ENCODE measurements around the gene GLT8D2. TPM values are rescaled to one million over a fixed set of nuclear protein-coding genes. Genes with fewer than 3 reads are reported as not detected.
"Not testable (repeated sequence)": the region's sequence is repeated elsewhere in the genome, so short reads cannot be mapped to it uniquely, and the experiment has no call there.

GLT8D2 gene
- polyA plus RNA-seq, 3 donors: not detected

GRCh38 chr12:104036143-104036542, 13.8 kb downstream of the GLT8D2 start:
- H3K27me3 Mint-ChIP-seq (ENCODE audit: low read depth in 3 of 3); H3K79me2 ChIP-seq (ENCODE audit: insufficient read depth, low read length); H3K27me3 ChIP-seq (ENCODE audit: control insufficient read depth in 2 of 2, insufficient read depth in 2 of 2, low read length in 2 of 2); H2AFZ ChIP-seq (ENCODE audit: insufficient read depth, low read depth, low read length, poor library complexity, severe bottlenecking); H3K9ac ChIP-seq (ENCODE audit: insufficient read depth, low read length, poor library complexity, severe bottlenecking); DNase-seq; H3K27ac Mint-ChIP-seq; H3K36me3 ChIP-seq (replicated peaks in 1 of 2; ENCODE audit: control insufficient read depth in 1 of 2, insufficient read depth in 2 of 2, low read length in 2 of 2); H3K4me3 ChIP-seq (replicated peaks in 1 of 3; ENCODE audit: low read depth in 2 of 3, low read length in 3 of 3); H3K4me2 ChIP-seq (replicated peaks; ENCODE audit: extremely low read depth, low read length, poor library complexity, severe bottlenecking); intact Hi-C loops (cut with micrococcal nuclease); H3K4me1 ChIP-seq (ENCODE audit: control insufficient read depth in 1 of 2, insufficient read depth in 2 of 2, low read length in 2 of 2); H3K4me1 Mint-ChIP-seq; H3K27ac ChIP-seq (ENCODE audit: low read depth in 1 of 2, low read length in 2 of 2); H3K36me3 Mint-ChIP-seq; H3K9me3 ChIP-seq (replicated peaks in 1 of 2; ENCODE audit: control insufficient read depth in 1 of 2, insufficient read depth in 1 of 2, low read length in 2 of 2); H4K20me1 ChIP-seq (ENCODE audit: insufficient read depth, low read length); H3K4me3 Mint-ChIP-seq: not testable (repeated sequence)
- peaks cover 0 to 11% (median 3%) of the 10 kb centered on the region in 7 donors for H3K9me3 Mint-ChIP-seq
- WGBS (ENCODE audit: insufficient coverage): no CpG with 5 or more reads among the region's 2 CpGs

GRCh38 chr12:104030596-104030995, 19.4 kb downstream of the GLT8D2 start:
- H4K20me1 ChIP-seq (ENCODE audit: insufficient read depth, low read length); DNase-seq; H3K9me3 Mint-ChIP-seq; intact Hi-C loops (cut with micrococcal nuclease); H3K4me1 Mint-ChIP-seq; H3K4me2 ChIP-seq (replicated peaks; ENCODE audit: extremely low read depth, low read length, poor library complexity, severe bottlenecking); H3K27me3 Mint-ChIP-seq (ENCODE audit: low read depth in 3 of 3); H3K36me3 Mint-ChIP-seq; H3K4me3 Mint-ChIP-seq; H3K36me3 ChIP-seq (replicated peaks in 1 of 2; ENCODE audit: control insufficient read depth in 1 of 2, insufficient read depth in 2 of 2, low read length in 2 of 2); H3K27ac Mint-ChIP-seq; H3K27me3 ChIP-seq (ENCODE audit: control insufficient read depth in 2 of 2, insufficient read depth in 2 of 2, low read length in 2 of 2); H3K9ac ChIP-seq (ENCODE audit: insufficient read depth, low read length, poor library complexity, severe bottlenecking); H3K4me1 ChIP-seq (ENCODE audit: control insufficient read depth in 1 of 2, insufficient read depth in 2 of 2, low read length in 2 of 2); H2AFZ ChIP-seq (ENCODE audit: insufficient read depth, low read depth, low read length, poor library complexity, severe bottlenecking); H3K79me2 ChIP-seq (ENCODE audit: insufficient read depth, low read length); H3K27ac ChIP-seq (ENCODE audit: low read depth in 1 of 2, low read length in 2 of 2); H3K4me3 ChIP-seq (replicated peaks in 1 of 3; ENCODE audit: low read depth in 2 of 3, low read length in 3 of 3); H3K9me3 ChIP-seq (replicated peaks in 1 of 2; ENCODE audit: control insufficient read depth in 1 of 2, insufficient read depth in 1 of 2, low read length in 2 of 2): not testable (repeated sequence)
- no CpG with 5 or more reads among the region's 27 CpGs for WGBS (ENCODE audit: insufficient coverage)

- no peak for DNase-seq
- no peaks in the 10 kb centered on the region for H3K4me1 ChIP-seq (ENCODE audit: control insufficient read depth in 1 of 2, insufficient read depth in 2 of 2, low read length in 2 of 2)
- Mint-ChIP-seq H3K4me1 (no peaks in the 10 kb centered on the region), H3K27ac (no peak overlapping the region), H3K27me3 (ENCODE audit: low read depth in 3 of 3) (peaks cover 1 to 5% (median 1%) of the 10 kb centered on the region in 3 donors), H3K36me3 (no peaks in the 10 kb centered on the region), H3K4me3 (no peak overlapping the region), H3K9me3 (peaks cover 2 to 8% (median 5%) of the 10 kb centered on the region in 7 donors)
- H3K4me3 ChIP-seq (replicated peaks in 1 of 3; ENCODE audit: low read depth in 2 of 3, low read length in 3 of 3): no peak overlapping the region
- no peak overlapping the region for H3K4me2 ChIP-seq (replicated peaks; ENCODE audit: extremely low read depth, low read length, poor library complexity, severe bottlenecking)
- H3K9ac ChIP-seq (ENCODE audit: insufficient read depth, low read length, poor library complexity, severe bottlenecking): no peak overlapping the region
- peaks cover 0 to 8% of the 10 kb centered on the region in 2 donors for H3K9me3 ChIP-seq (replicated peaks in 1 of 2; ENCODE audit: control insufficient read depth in 1 of 2, insufficient read depth in 1 of 2, low read length in 2 of 2)
- intact Hi-C loops (cut with micrococcal nuclease): no loop called here
- no peaks in the 10 kb centered on the region for H3K36me3 ChIP-seq (replicated peaks in 1 of 2; ENCODE audit: control insufficient read depth in 1 of 2, insufficient read depth in 2 of 2, low read length in 2 of 2)
- H3K27ac ChIP-seq (ENCODE audit: low read depth in 1 of 2, low read length in 2 of 2): no peak overlapping the region
- H4K20me1 ChIP-seq (ENCODE audit: insufficient read depth, low read length): no peaks in the 10 kb centered on the region
- TF ChIP-seq, protein P1, sequence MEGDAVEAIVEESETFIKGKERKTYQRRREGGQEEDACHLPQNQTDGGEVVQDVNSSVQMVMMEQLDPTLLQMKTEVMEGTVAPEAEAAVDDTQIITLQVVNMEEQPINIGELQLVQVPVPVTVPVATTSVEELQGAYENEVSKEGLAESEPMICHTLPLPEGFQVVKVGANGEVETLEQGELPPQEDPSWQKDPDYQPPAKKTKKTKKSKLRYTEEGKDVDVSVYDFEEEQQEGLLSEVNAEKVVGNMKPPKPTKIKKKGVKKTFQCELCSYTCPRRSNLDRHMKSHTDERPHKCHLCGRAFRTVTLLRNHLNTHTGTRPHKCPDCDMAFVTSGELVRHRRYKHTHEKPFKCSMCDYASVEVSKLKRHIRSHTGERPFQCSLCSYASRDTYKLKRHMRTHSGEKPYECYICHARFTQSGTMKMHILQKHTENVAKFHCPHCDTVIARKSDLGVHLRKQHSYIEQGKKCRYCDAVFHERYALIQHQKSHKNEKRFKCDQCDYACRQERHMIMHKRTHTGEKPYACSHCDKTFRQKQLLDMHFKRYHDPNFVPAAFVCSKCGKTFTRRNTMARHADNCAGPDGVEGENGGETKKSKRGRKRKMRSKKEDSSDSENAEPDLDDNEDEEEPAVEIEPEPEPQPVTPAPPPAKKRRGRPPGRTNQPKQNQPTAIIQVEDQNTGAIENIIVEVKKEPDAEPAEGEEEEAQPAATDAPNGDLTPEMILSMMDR (IDR thresholded peaks at IDR 0.05): no peak
- H2AFZ ChIP-seq (ENCODE audit: insufficient read depth, low read depth, low read length, poor library complexity, severe bottlenecking): no peak overlapping the region
- WGBS (ENCODE audit: insufficient coverage): no CpG with 5 or more reads among the region's 5 CpGs
- no peaks in the 10 kb centered on the region for H3K79me2 ChIP-seq (ENCODE audit: insufficient read depth, low read length)
- no peaks in the 10 kb centered on the region for H3K27me3 ChIP-seq (ENCODE audit: control insufficient read depth in 2 of 2, insufficient read depth in 2 of 2, low read length in 2 of 2)
These were observed 23.0 kb downstream of the GLT8D2 start for GRCh38 chr12:104026841-104027599.

Measured in CD14-positive monocyte (primary cell).